Body of pancreas (tissue), 4 donors: ENCODE data around the gene DNAJB13.

ENCODE experiments used
- POLR2A ChIP-seq, 3 donors: fragments of 450-650 bp; IDR thresholded peaks; one replicate each; pipeline ENCODE4 v1.6.1; 2016; ENCODE audit warnings: antibody characterized with exemption in 3 of 3, mild to moderate bottlenecking in 2 of 3
- TF ChIP-seq, protein P1 (sequence below), 7 experiments: fragments of 450-650 bp in 4 of 7; fragments of 200-600 bp in 3 of 7; sonication (generic) in 3 of 7; IDR thresholded peaks; one replicate each; pipeline ENCODE4 v1.5.1; 2016 to 2019; ENCODE audit warnings: antibody characterized with exemption in 7 of 7

DNA sequence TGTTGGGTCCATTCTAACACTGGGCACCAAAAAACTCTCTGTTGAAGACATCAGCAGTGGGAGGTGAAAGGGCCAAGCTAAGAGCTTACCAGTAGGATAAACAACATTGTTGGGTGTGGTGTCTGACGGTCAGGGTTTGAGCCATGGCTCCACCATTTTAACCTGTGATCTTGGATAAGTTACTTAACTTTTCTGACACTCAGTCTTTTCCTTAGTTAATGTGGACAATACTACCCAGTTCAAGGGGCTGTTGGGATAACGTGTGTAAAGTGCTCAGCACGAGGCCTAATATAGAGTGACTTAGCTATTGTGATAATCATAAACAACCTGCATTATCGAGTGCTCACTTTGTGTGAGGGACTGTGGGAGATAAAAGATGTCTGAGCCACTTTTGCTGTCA, 52.0 kb downstream of the DNAJB13 start:
- TF ChIP-seq, protein P1, sequence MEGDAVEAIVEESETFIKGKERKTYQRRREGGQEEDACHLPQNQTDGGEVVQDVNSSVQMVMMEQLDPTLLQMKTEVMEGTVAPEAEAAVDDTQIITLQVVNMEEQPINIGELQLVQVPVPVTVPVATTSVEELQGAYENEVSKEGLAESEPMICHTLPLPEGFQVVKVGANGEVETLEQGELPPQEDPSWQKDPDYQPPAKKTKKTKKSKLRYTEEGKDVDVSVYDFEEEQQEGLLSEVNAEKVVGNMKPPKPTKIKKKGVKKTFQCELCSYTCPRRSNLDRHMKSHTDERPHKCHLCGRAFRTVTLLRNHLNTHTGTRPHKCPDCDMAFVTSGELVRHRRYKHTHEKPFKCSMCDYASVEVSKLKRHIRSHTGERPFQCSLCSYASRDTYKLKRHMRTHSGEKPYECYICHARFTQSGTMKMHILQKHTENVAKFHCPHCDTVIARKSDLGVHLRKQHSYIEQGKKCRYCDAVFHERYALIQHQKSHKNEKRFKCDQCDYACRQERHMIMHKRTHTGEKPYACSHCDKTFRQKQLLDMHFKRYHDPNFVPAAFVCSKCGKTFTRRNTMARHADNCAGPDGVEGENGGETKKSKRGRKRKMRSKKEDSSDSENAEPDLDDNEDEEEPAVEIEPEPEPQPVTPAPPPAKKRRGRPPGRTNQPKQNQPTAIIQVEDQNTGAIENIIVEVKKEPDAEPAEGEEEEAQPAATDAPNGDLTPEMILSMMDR (IDR thresholded peaks at IDR 0.05) = no peak
- no peak for TF ChIP-seq POLR2A (IDR thresholded peaks at IDR 0.05)
